Prostate gland (tissue), 2 donors: ENCODE measurements around the gene CRYBG3.

ENCODE experiments used
- POLR2A ChIP-seq: fragments of 450-650 bp; IDR thresholded peaks from one replicate; pipeline ENCODE4 v1.6.1; 2016; ENCODE audit warnings: antibody characterized with exemption, mild to moderate bottlenecking
- POLR2AphosphoS5 ChIP-seq: sonication (generic); formaldehyde crosslinking; IDR thresholded peaks from one replicate; pipeline ENCODE4 v1.6.1; 2017; ENCODE audit warnings: antibody characterized with exemption
- TF ChIP-seq, protein P1 (sequence below), 4 experiments: fragments of 200-600 bp in 2 of 4; fragments of 450-650 bp in 2 of 4; sonication (generic) in 2 of 4; IDR thresholded peaks; 1 replicate in 3 of 4; 2 replicates in 1 of 4; pipeline ENCODE4 v1.5.1; 2016 to 2019; ENCODE audit warnings: antibody characterized with exemption in 4 of 4, mild to moderate bottlenecking in 2 of 4, moderate library complexity in 2 of 4

DNA sequence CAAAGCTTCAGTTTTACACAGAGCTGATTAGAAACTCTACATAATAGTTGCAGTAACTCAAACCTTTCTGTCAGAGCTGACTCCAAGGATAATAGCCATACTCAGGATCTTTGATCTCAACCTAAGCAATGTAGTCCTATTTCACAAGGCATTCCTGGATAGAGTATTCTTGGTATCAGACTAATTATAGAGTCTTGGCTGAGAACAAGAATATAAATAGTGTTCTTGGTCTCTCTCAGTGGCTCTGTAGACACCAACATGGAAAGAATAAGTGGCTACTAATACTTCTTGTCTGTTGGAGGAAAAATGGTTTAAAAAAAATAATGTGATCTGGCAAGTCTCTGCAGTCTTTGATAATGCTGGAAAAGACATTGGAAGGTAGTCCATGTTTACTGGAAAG is 94.8 kb downstream of the CRYBG3 start:
- TF ChIP-seq POLR2AphosphoS5 (no peak), POLR2A (no peak)
- TF ChIP-seq, protein P1, sequence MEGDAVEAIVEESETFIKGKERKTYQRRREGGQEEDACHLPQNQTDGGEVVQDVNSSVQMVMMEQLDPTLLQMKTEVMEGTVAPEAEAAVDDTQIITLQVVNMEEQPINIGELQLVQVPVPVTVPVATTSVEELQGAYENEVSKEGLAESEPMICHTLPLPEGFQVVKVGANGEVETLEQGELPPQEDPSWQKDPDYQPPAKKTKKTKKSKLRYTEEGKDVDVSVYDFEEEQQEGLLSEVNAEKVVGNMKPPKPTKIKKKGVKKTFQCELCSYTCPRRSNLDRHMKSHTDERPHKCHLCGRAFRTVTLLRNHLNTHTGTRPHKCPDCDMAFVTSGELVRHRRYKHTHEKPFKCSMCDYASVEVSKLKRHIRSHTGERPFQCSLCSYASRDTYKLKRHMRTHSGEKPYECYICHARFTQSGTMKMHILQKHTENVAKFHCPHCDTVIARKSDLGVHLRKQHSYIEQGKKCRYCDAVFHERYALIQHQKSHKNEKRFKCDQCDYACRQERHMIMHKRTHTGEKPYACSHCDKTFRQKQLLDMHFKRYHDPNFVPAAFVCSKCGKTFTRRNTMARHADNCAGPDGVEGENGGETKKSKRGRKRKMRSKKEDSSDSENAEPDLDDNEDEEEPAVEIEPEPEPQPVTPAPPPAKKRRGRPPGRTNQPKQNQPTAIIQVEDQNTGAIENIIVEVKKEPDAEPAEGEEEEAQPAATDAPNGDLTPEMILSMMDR (IDR thresholded peaks at IDR 0.05): no peak
